GM12891 (cell line): ENCODE data around the gene SLC25A52.

ENCODE experiments used
- POLR2A ChIP-seq: IDR thresholded peaks from 2 replicates; pipeline ENCODE4 v1.6.1; 2011; ENCODE audit warnings: low read depth, low read length, control low read depth
- POLR2AphosphoS5 ChIP-seq: IDR thresholded peaks from 2 replicates; pipeline ENCODE4 v1.6.1; 2011; ENCODE audit warnings: low read depth, low read length, control low read depth
- SPI1 ChIP-seq: IDR thresholded peaks from 2 replicates; pipeline ENCODE4 v1.6.1; 2011; ENCODE audit warnings: low read depth, low read length, control low read depth
- TAF1 ChIP-seq: IDR thresholded peaks from 2 replicates; pipeline ENCODE4 v1.6.1; 2011; ENCODE audit warnings: low read depth, low read length, control low read depth

DNA sequence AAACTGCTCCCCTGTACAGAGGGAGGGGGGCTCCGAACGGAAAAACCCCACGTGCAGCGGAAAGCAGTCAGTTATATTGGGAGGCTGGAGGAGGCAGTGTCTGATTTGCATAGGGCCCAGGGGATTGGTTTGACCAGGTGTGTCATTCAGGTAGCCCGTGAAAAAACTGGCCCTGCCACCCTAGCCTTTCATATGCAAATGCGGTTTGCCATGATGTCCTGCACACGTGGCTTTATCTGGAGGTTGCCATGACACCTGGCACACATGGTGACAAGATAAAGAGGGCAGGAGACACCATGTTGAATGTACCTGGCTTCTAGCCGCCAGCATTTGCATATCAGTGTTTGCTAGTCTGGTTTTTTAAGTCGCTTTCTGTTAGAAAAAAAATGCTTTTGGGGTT, 20.5 kb downstream of the SLC25A52 start:
- no peak for TF ChIP-seq POLR2A
- TF ChIP-seq TAF1, result no peak
- no peak for TF ChIP-seq POLR2AphosphoS5
- no peak for TF ChIP-seq SPI1
